ENCODE results near the gene NEDD4.
A peak's percentile ranks its signal among the peaks of the same experiment; 100 is the strongest.
"Not testable (repeated sequence)": the region's sequence is repeated elsewhere in the genome, so short reads cannot be mapped to it uniquely, and the experiment has no call there.

The NEDD4 gene

GRCh38 chr15:55993111-55993803, at the start of gene NEDD4:
NEDD4 (minus strand) TSS chr15:55993612; CDS start chr15:55993555, 57 bp downstream.
- DNase-seq = peak; percentile 72

GRCh38 chr15:56042498-56042897, 49.1 kb upstream of the NEDD4 start:
- no peak for DNase-seq

- DNase-seq = no peak
Observed at GRCh38 chr15:56042031-56042430, 48.6 kb upstream of the NEDD4 start.

- DNase-seq = no peak
Observed at GRCh38 chr15:56040081-56041035, 46.9 kb upstream of the NEDD4 start.

DNA sequence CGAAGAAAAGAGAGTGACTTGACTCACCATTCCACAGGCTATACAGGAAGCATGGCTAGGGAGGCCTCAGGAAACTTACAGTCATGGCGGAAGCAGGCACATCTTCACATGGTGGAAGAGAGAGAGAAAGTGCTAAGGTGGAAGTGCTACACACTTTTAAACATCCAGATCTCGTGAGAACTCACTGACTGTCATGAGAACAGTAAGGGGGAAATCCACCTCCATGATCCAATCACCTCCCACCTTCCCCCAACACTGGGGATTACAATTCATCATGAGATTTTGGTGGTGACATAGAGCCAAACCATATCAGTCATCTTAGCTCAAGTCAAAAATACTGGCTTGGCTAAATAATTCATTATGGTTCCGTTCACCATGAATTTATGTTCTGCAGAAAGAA, 45.3 kb upstream of the NEDD4 start:
- DNase-seq = no peak

GRCh38 chr15:56038015-56038414, 44.6 kb upstream of the NEDD4 start:
- no peak for DNase-seq

DNA sequence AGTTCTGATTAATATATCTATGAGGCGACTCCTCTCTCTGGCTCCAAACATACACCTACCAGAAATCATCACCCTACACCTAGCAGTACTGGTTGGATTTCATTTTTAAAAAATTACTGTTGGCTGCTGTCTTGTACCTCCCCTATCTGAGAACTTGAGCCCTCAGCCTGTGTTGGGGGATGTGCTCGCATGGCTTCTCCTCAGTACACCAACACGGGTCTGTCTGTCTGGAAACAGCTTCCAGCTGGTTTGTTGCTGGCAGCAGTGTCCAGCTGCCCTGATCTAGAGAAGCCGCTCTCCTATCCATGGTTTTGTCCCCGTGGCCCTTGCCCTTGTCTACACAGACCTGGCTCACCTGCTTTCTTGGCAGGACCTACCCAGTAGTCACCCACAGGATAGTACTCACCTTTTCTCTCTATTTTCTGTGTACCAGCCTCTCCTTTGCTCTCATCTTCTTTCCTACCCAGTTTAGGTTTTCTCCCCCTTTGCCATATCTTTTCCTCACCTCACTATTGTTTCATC, 43.2 kb upstream of the NEDD4 start:
- DNase-seq = no peak

DNA sequence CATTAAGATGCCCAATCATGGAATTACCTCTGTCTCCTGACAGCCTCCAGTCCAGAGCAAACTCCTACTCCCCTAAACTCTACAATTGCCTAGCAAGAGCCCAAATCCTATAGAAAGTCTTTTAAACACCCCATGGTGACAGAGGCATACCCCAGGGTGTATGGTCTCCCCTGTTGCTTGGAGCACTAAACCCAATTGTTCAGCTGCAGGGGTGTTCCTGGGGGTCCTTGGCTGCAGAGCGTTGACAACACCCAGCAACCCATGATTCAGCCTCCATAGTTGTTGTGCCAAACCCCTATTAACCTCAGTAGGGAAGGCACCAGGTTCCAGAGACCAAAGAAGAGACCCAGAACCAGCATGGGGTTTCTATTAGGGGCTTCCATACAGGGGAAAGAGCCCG, 41.8 kb upstream of the NEDD4 start:
- no peak for DNase-seq

DNA sequence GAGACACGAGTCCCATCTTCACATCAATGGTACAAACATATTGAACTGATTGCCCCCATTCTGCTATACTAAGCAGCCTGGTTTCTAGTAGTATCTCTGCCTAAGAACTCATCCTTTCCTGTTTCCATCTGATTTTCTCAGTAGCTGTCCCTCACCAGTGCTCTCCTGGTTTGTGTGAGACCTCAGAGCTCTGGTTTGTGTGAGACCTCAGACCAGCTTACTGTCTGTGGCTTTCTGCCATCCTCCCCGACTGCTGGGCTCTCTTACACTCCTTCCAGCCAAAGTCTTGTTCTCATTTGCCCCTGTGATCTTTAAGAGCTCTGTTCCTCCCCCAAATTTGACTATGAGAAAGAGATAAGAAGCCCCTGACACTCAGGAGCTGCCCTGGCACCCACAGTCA, 41.1 kb upstream of the NEDD4 start:
- no peak for DNase-seq

GRCh38 chr15:56032373-56032772, 39.0 kb upstream of the NEDD4 start:
- no peak for DNase-seq

- no peak for DNase-seq
Observed at GRCh38 chr15:56031836-56032235, 38.4 kb upstream of the NEDD4 start.

- no peak for DNase-seq
Observed at GRCh38 chr15:56031402-56031801, 38.0 kb upstream of the NEDD4 start.

DNA sequence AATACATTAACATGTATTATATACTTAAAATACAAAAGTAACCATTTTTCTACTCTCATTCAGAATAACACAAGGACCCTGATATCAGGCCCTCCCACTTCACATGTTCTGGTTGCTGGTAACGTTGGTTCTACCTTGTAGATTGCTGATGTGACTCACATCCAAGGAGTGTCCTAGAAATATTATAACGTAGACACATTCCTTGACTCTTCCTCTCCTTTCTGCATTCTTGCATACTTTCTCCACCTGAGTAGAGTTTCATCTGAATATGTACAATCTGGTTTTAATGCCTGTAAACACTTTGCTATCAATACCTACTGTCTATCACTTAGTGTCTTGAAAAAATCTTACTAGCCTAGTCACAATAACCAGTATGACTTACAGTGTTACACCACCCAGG, 35.0 kb upstream of the NEDD4 start:
- no peak for DNase-seq

DNA sequence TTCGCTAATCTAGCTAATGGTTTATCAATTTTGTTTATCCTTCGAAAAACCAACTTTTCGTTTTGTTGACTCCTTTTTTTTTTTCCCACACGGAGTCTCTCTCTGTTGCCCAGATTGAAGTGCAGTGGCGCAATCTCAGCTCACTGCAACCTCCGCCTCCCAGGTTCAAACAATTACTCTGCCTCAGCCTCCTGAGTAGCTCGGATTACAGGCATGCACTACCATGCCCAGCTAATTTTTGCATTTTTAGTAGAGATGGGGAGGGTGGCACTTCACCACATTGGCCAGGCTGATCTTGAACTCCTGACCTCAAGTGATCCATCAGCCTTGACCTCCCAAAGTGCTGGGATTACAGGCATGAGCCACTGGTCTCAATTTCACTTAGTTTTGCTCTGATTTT, 29.7 kb upstream of the NEDD4 start:
- DNase-seq = not testable (repeated sequence)

- no peak for DNase-seq
Observed at GRCh38 chr15:56019819-56020486, 26.5 kb upstream of the NEDD4 start.

DNA sequence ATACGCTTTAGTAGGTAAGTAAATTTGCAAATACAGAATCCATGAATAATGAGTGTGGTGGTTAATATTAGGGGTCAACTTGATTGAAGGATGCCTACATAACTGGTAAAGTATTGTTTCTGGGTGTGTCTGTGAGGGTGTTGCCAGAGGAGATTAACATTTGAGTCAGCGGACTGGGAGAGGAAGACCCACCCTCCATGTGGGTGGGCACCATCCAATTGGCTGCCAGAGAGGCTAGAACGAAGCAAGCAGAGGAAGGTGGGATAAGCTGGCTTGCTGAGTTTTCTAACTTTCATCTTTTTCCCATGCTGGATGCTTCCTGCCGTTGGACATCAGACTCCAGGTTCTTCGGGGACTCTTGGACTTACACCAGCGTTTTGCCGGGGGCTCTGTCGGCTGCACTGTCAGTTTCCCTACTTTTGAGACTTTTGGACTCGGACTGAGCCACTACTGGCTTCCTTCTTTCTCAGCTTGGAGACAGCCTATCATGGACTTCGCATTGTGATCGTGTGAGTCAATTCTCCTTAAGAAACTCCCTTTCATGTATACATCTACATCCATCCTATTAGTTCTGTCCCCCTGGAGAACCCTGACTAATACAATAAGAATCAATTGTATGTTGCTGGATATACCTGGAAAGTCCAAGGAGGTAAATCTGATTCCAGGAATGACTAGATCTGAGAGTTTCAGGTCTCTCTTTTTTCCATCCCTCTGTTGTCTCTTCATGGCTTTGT, 25.8 kb upstream of the NEDD4 start:
- no peak for DNase-seq

DNA sequence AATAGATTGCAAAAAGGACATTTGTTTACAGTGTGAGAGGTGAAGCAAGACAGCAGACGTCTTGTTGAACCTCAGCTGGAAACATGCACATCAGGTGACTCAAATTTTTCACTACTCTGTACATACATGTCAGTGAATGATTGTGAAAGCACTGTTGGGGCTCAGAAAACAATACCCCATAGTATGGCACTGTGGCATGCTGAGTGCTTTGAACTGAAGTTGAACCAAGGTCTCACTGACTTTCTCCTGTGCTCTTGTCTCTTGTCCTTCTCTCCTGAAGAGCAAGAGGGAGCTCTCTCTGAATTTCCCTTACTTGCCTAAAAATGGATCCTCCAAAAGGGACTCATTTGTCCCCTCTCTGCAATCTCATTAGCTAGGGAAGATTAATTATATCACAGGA, 24.5 kb upstream of the NEDD4 start:
- DNase-seq = no peak

GRCh38 chr15:56017511-56017910, 24.1 kb upstream of the NEDD4 start:
- no peak for DNase-seq

DNA sequence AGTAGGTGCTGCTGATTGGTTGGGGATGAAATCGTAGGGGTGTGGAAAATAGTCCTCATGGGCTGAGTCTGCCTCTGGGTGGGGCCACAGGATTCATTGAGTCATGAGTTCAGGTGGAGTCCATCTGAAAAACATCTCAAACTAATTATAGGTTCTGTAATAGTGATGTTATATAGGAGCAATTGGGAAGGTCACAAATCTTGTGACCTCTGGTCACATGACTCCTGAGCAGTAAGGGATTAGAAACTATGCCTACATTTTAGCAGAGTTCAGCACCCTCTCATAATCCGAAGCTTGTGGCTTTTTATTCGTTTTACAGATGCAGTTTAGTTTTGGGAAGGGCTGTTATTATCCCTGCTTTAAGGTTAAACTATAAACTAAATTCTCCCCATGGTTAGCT, 22.9 kb upstream of the NEDD4 start:
- no peak for DNase-seq

GRCh38 chr15:56014677-56015076, 21.3 kb upstream of the NEDD4 start:
- DNase-seq = no peak

DNA sequence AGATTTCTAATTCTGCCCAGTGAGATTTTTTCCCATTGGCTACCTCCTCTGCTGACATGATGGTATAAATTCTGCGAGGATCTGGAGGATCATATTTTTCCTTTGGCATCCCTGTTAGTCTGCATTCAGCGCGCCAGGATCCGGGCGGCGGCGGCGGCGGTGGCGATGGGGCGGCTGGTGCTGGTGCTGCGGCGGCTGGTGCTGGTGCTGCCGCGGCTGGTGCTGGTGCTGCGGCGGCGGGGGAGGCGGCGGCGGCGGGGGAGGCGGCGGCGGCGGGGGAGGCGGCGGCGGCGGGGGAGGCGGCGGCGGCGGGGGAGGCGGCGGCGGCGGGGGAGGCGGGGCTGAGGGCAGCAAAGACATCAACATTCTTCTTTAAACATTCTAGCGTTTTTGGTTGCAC, 13.6 kb upstream of the NEDD4 start:
- DNase-seq = not testable (repeated sequence)

- DNase-seq = not testable (repeated sequence)
Observed at GRCh38 chr15:56006371-56006770, 13.0 kb upstream of the NEDD4 start.

- DNase-seq = not testable (repeated sequence)
Observed at GRCh38 chr15:56004281-56004680, 10.9 kb upstream of the NEDD4 start.

Data from activated CD4-positive, CD25-positive, alpha-beta regulatory T cell treated with anti-CD3 and anti-CD28 coated beads, Interleukin-2, amount 50 U/mL, for 72 hours (primary cell).